HG03575 (cell line): ENCODE results near the gene GLB1L2.

Experiments used
- ATAC-seq: cut with Tn5 transposase; IDR thresholded peaks from one replicate; pipeline ENCODE4 v1.9.1; 2021; ENCODE audit not compliant: unreplicated experiment, insufficient number of reproducible peaks, low FRiP score; ENCODE audit errors: extremely low read depth

GLB1L2 gene

DNA sequence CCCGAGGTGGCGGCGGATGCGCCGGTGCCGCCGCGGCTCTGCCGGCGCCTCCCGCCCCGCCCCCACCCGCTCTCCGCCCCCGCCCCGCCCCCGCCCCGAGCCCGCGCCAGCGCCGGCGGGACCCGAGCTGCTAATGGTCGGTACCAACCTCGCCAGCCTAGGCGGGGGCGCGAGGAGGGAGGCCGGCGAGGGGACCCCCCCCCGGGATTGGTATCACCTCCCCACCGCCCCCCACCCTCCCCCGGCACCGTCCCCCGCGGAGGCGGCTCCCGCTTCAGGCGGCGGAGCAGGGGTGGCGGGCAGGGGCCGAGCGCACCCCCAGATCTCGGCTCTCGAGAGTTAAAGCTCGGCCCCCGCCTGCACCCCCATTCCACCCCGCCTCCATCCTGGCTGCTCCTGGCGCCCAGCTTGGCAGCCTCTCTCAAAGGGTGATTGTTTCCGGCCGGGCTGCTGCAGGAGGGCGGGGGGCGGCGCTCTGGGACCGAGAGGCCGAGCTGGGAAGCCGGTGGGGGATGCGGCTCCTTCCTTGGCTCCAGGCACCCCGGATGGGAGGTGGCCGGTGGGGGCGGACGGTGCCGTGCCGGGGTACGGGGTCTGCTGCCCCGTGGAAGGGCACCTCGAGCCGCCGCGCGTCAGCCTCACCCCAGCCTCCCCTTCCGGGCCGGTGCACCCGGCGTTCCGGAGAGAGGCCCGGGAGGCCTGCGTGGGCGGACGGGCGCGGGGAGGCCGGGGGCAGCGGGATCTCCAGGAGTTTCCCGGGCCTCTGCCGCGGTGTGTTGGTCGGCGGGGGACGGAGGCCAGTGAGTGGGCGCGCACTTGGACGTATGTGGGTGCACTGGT, 80.6 kb downstream of the GLB1L2 start, which contains the start of gene B3GAT1:
Gene B3GAT1, minus strand, starts transcription at position 40 of the 840 bp plus-strand sequence. CDS start 24,583 bp downstream, outside the sequence.
- no peak for ATAC-seq

DNA sequence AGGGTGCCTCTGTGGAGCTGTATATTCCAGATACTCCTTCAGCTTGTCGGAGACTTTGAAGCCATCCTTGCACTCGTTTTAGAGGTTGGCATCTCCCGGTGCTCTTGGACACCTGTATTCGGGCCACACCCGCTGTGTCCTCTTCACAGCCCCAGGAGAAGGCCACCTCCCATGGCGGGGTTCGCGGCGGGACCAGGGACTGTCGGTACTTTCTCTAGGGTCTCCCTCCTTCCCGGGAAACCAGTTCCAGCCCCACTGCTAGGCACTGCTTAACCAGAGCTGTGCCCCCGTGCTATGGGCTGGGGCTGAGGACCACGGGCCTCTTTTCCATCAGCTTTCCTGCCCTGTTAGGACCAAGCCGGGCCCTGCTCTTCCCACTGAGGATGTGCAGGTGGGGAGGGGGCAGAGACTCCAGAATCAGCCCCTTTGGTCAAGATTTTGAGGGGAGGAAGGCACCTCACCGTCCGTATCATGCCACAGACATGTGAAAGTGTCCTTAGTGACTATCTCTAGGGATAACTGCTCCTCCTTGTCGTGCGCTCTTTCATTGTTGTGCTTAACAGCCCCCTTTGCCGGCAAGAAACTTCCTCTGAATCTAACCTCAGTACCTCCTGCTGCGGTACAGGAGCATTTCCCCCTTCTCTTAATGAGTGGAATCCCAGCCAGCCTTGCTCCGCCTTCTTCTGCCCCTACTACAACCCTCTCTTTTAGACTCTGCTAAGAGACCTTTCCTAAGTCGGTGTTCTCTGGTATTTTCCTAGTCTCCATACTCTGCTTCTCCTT, 81.4 kb downstream of the GLB1L2 start:
- ATAC-seq: no peak

DNA sequence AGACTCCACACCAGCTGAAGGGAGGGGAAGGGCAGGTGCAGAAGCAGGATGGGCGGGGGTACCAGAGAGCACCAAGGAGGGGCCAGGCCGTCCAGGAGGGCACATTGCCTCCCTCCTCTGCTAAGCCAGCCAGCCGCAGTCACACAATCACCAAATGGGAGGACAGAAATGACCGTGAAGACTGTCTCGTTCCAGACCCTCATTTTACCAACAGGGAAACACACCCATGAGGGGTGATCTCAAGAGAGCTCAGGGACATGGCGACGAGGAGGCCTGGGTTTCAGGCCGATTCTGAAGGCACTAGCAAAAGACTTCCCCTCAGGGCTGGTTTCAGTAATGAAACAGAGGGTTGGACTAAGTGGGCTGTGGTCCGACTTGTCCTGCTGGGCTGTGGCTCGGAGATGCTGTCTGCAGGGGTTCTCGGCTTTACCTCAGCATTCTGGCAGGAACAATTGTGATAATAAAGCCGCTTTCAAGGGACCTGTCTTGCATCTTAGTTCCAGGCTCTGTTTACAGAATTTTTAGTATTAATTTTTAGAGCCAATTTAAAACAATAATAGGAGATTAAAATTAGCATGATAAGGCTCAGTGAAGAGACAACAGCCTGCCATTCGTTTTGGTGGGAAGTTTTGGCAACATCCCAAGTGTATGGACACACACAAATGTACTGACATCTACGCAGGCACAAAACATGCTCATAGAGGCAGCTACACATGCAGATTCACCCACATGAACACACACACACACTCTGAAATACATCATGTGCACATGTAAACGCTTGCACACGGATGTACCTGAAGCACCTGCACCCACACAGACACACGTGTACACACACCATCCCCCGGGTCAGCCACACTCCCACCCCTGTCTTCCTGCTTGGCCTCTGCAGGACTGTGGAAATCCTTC, 82.3 kb downstream of the GLB1L2 start:
- no peak for ATAC-seq

DNA sequence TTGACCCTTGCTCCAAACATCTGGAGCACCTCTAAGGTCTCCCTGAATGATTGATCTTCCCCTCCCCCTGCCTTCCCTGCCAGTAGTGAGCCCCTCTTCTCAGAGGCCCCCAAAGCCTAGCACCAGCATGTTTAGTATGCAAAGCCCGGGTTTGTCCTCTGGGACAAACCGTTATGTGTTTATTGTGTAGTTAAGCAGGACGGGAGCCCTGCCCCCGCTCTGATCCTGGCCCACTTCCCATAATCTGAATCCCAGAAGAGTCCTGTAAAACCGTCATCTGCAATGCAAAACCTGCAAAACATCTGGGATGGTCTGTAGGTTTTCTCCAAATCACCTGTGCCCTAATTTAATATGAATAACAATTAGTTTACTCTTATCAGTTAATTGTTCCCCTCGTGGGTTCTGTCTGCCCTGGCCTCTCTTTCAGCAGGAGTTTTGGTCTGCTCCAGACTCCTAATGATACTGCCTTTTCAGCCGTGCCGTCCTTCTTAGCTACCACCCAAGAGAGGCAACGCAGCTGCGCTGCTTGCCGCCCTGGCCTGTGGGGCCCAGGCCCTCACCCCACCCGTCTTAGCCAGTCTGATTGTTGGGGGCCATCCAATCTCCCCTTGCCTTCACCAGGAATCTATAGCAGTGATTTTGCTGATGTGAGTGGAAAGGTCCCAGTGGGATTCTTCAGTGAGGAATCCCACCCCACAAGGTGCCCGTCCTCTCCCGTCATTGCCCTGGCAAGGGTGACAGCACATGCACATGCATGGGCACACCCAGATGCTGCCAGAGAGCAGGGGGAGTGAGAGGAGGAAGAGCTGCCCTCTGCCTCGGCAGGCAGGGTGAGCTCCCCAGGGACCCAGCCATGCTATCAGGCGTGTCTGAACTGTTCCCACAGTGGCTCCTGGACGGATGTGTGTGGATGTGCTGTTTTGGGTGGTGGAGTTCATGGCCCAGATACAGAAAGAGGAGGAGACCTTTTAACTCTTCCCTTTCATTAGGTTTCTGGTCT, 83.3 kb downstream of the GLB1L2 start:
- no peak for ATAC-seq

DNA sequence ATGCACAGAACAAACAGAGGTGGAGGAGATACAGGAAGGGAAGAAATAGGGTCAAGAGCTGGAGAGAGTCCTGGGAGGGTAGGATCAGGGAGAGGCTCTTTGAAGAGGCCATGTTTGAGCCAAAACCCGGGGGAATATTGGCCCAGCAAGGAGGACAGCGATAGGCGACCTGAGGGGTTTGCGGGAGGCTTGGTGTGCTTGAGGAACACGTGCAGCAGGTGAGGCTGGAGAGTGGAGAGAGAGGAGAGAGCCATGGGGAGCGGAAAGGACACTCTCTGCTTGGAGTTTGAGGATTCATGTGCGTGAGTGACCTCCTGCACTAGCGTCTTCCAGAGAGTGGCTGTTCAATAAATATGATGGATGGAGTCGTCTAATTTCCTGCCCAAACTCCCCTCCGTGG, 84.9 kb downstream of the GLB1L2 start:
- no peak for ATAC-seq

DNA sequence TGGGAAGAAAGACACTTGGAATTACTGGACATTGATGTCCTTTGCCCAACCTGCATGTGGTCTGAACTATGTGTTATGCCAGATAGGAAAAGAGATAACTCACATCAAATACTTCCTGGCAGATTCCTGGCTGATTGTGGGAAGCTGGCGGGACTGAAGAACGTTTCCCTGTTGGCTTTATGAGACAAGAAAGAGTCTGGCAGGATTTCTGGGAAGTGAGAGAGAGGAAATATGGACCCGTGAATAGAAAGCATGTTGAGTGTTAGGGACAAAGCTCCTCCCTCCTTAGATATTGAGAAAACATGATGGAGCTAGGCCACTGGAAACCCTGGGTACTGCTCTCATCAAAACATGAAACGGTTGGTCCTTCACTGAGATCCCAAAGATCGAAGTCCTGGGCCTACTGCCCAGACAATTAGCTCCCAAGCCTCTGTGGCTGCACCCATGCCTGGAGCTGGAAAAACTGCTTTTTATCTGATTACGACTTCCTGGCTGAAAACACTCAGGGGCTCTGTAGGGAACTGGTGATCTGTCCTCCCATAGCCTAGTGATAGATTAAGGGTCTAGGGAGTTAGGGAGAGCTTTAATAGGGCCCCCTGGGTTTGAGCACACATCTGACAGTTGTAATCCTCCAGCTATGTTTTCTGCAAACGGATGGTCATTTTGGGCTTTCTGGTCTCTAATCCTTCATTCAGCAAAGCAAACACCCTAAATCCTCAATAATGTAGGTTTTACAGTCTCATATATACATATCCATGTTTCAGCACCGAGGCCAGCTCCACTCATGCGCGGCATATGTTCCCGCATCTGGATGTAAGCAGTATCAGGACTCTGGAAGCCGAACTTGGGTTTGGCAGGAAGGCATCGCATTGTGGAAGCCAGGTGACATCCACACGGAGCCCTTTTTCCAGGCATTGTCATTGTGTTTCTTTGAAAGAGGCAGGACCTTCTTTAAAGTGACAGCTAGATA, 86.4 kb downstream of the GLB1L2 start:
- no peak for ATAC-seq

DNA sequence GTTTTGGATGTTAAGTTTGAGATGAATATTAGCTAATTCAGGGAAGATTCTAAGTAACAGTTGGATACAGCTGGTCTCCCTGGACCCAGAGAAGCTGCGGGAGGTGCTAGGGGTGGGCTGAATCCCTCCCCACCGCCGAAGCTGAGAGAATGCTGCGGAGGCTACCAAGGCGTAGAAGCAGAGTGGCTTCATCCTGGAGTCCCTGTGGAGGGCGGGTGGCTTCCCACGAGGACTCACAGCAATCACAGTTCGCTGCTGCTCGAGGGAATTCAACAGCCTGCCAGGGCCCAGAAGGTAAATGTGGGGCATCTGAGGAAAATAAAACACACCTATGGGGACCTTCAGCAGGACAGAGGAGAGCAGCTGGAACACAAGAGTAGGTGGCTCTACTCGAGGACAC, 91.3 kb downstream of the GLB1L2 start:
- ATAC-seq: no peak

DNA sequence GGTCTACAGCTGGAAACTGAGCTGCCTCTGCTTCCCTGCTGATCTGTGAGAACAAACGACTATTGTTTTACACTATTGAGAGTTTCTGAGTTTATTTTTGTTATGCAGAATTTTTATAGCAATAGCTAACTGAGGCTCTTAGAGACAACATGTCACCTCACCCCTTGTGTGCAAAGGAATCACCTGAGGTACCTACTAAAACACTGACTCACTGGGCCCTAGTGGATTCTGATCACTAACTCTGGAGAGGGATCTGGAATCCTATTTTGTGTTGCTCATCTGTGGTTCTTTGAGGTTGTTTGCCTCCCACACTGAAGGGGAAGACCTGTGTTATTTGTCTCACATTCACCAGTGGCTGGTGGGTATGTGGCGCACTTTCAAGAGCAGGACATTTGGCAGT, 93.6 kb downstream of the GLB1L2 start:
- no peak for ATAC-seq
